Measurements from ENCODE around the gene UCK2. TPM values are rescaled to one million over a fixed set of nuclear protein-coding genes. Genes with fewer than 3 reads are reported as not detected.

UCK2 gene
- total RNA-seq, 1 donor from 2014 or later: 111 TPM

GRCh38 chr1:165924117-165924516, 96.7 kb downstream of the UCK2 start:
- H3K4me3 Mint-ChIP-seq (ENCODE audit: unreplicated experiment): no peak overlapping the region
- Histone ChIP-seq H3K4me3 (ENCODE audit: insufficient read depth, low read depth, low read length) (no peak overlapping the region), H3K27ac (ENCODE audit: low read depth, low read length) (no peak overlapping the region), H3K4me1 (ENCODE audit: insufficient read depth, low read length) (no peaks in the 10 kb centered on the region), H3K27me3 (ENCODE audit: insufficient read depth, low read length) (no peaks in the 10 kb centered on the region), H3K4me2 (ENCODE audit: low read length) (no peak overlapping the region), H3K79me2 (ENCODE audit: insufficient read depth, low read length) (no peaks in the 10 kb centered on the region), H3K36me3 (ENCODE audit: insufficient read depth, low read length) (no peaks in the 10 kb centered on the region), H2AFZ (ENCODE audit: low read depth, low read length) (no peak overlapping the region), H3K9me3 (ENCODE audit: insufficient read depth, low read depth, low read length) (no peaks in the 10 kb centered on the region), H4K20me1 (ENCODE audit: insufficient read depth, low read length) (no peaks in the 10 kb centered on the region), H3K9ac (ENCODE audit: low read length) (no peak overlapping the region)
- H3K27ac Mint-ChIP-seq (ENCODE audit: unreplicated experiment): no peak overlapping the region
- peaks cover 3% of the 10 kb centered on the region for H3K27me3 Mint-ChIP-seq (ENCODE audit: low read depth, unreplicated experiment)
- no peak for DNase-seq (ENCODE audit: low read depth)
- H3K36me3 Mint-ChIP-seq (ENCODE audit: low read depth, unreplicated experiment): no peaks in the 10 kb centered on the region
- no peak for TF ChIP-seq CTCF (IDR thresholded peaks at IDR 0.05; ENCODE audit: insufficient read depth, low read depth, low read length)
- TF ChIP-seq EZH2 (IDR thresholded peaks at IDR 0.05; ENCODE audit: insufficient read depth, low read length): no peak
- H3K4me1 Mint-ChIP-seq (ENCODE audit: low read depth, unreplicated experiment): no peaks in the 10 kb centered on the region
- no peaks in the 10 kb centered on the region for H3K9me3 Mint-ChIP-seq (ENCODE audit: unreplicated experiment)
- no peak for FAIRE-seq

GRCh38 chr1:165925498-165926079, 98.2 kb downstream of the UCK2 start:
- FAIRE-seq: no peak
- Mint-ChIP-seq H3K4me3 (ENCODE audit: unreplicated experiment) (no peak overlapping the region), H3K4me1 (ENCODE audit: low read depth, unreplicated experiment) (no peaks in the 10 kb centered on the region), H3K9me3 (ENCODE audit: unreplicated experiment) (no peaks in the 10 kb centered on the region), H3K27me3 (ENCODE audit: low read depth, unreplicated experiment) (peaks cover 4% of the 10 kb centered on the region), H3K36me3 (ENCODE audit: low read depth, unreplicated experiment) (no peaks in the 10 kb centered on the region), H3K27ac (ENCODE audit: unreplicated experiment) (no peak overlapping the region)
- H3K27me3 ChIP-seq (ENCODE audit: insufficient read depth, low read length): no peaks in the 10 kb centered on the region
- no peak overlapping the region for H3K27ac ChIP-seq (ENCODE audit: low read depth, low read length)
- no peak overlapping the region for H3K4me2 ChIP-seq (ENCODE audit: low read length)
- H3K9me3 ChIP-seq (ENCODE audit: insufficient read depth, low read depth, low read length): no peaks in the 10 kb centered on the region
- H3K79me2 ChIP-seq (ENCODE audit: insufficient read depth, low read length): no peaks in the 10 kb centered on the region
- H3K9ac ChIP-seq (ENCODE audit: low read length): no peak overlapping the region
- no peaks in the 10 kb centered on the region for H3K4me1 ChIP-seq (ENCODE audit: insufficient read depth, low read length)
- no peaks in the 10 kb centered on the region for H3K36me3 ChIP-seq (ENCODE audit: insufficient read depth, low read length)
- no peak overlapping the region for H2AFZ ChIP-seq (ENCODE audit: low read depth, low read length)
- no peak for TF ChIP-seq CTCF (IDR thresholded peaks at IDR 0.05; ENCODE audit: insufficient read depth, low read depth, low read length)
- TF ChIP-seq EZH2 (IDR thresholded peaks at IDR 0.05; ENCODE audit: insufficient read depth, low read length): no peak
- no peak for DNase-seq (ENCODE audit: low read depth)
- no peaks in the 10 kb centered on the region for H4K20me1 ChIP-seq (ENCODE audit: insufficient read depth, low read length)
- H3K4me3 ChIP-seq (ENCODE audit: insufficient read depth, low read depth, low read length): no peak overlapping the region

GRCh38 chr1:165927169-165927568, 99.8 kb downstream of the UCK2 start:
- Histone ChIP-seq H3K4me2 (ENCODE audit: low read length) (no peak overlapping the region), H2AFZ (ENCODE audit: low read depth, low read length) (no peak overlapping the region), H3K79me2 (ENCODE audit: insufficient read depth, low read length) (no peaks in the 10 kb centered on the region), H3K36me3 (ENCODE audit: insufficient read depth, low read length) (no peaks in the 10 kb centered on the region), H3K4me3 (ENCODE audit: insufficient read depth, low read depth, low read length) (no peak overlapping the region), H4K20me1 (ENCODE audit: insufficient read depth, low read length) (no peaks in the 10 kb centered on the region), H3K9ac (ENCODE audit: low read length) (no peak overlapping the region), H3K27me3 (ENCODE audit: insufficient read depth, low read length) (no peaks in the 10 kb centered on the region), H3K4me1 (ENCODE audit: insufficient read depth, low read length) (no peaks in the 10 kb centered on the region), H3K9me3 (ENCODE audit: insufficient read depth, low read depth, low read length) (no peaks in the 10 kb centered on the region), H3K27ac (ENCODE audit: low read depth, low read length) (no peak overlapping the region)
- no peak for DNase-seq (ENCODE audit: low read depth)
- H3K4me1 Mint-ChIP-seq (ENCODE audit: low read depth, unreplicated experiment): no peaks in the 10 kb centered on the region
- no peak for TF ChIP-seq CTCF (IDR thresholded peaks at IDR 0.05; ENCODE audit: insufficient read depth, low read depth, low read length)
- no peak for TF ChIP-seq EZH2 (IDR thresholded peaks at IDR 0.05; ENCODE audit: insufficient read depth, low read length)
- no peak overlapping the region for H3K27ac Mint-ChIP-seq (ENCODE audit: unreplicated experiment)
- FAIRE-seq: no peak
- H3K36me3 Mint-ChIP-seq (ENCODE audit: low read depth, unreplicated experiment): peaks cover 2% of the 10 kb centered on the region
- H3K4me3 Mint-ChIP-seq (ENCODE audit: unreplicated experiment): no peak overlapping the region
- peaks cover 10% of the 10 kb centered on the region for H3K27me3 Mint-ChIP-seq (ENCODE audit: low read depth, unreplicated experiment)
- H3K9me3 Mint-ChIP-seq (ENCODE audit: unreplicated experiment): no peaks in the 10 kb centered on the region
